ENCODE measurements around the gene BCL2.

The BCL2 gene

DNA sequence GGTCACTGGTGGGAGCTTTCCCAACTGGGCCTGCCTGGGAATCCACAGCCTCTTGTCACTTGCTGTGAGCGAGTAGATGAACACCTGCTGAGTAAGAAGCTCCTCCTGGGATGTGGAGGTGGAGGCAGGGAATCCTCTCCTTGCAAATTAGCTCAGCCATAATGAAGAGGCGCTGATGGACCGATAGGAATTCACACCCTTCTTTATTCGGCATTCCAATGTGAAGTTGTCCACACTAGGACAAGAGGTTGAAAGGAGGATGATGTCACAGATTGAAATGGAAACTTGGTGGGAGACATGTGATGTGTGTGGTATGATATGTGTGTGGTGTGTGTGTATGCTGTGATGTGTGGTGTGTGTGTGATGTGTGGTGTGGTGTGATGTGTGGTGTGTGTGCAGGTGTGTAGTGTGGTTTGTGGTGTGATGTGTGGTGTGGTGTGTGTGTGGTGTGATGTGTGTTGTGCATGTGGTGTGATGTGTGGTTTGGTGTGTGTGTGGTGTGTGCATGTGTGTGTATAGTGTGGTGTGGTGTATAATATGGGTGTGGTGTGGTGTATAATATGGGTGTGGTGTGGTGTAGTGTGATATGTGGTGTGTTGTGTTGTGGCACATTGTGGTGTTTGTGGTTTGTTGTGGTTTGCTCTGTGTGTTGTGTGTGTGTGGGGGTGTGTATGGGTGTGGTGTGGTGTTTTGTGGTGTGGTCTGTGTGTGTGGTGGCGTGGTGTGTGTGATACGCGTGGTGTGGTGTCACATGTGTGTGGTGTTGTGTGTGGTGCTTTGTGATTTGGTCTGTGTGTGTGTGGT, 216.4 kb downstream of the BCL2 start:
- no peak overlapping the region for H2AFZ ChIP-seq
- no peak overlapping the region for H3K4me3 ChIP-seq (ENCODE audit: low read depth, low read length)
- H3K27me3 ChIP-seq (ENCODE audit: control insufficient read depth, insufficient read depth, low read length): no peaks in the 10 kb centered on the region
- no peak overlapping the region for H3K4me2 ChIP-seq (ENCODE audit: low read length)
- no peak for TF ChIP-seq CTCF (IDR thresholded peaks at IDR 0.05)
- peaks cover 5% of the 10 kb centered on the region for H3K4me1 ChIP-seq
- H3K27ac ChIP-seq: no peak overlapping the region
- no peaks in the 10 kb centered on the region for H3K79me2 ChIP-seq
- H3K9ac ChIP-seq: no peak overlapping the region
- H3K36me3 ChIP-seq (ENCODE audit: control insufficient read depth, insufficient read depth, low read length): no peaks in the 10 kb centered on the region
- no peaks in the 10 kb centered on the region for H3K9me3 ChIP-seq (ENCODE audit: control insufficient read depth, low read length)

- no peaks in the 10 kb centered on the region for H3K79me2 ChIP-seq
- H3K4me1 ChIP-seq: no peaks in the 10 kb centered on the region
- H3K27ac ChIP-seq: no peak overlapping the region
- no peak for TF ChIP-seq CTCF (IDR thresholded peaks at IDR 0.05)
- no peak overlapping the region for H3K4me3 ChIP-seq (ENCODE audit: low read depth, low read length)
- no peak overlapping the region for H3K4me2 ChIP-seq (ENCODE audit: low read length)
- H2AFZ ChIP-seq: no peak overlapping the region
- no peaks in the 10 kb centered on the region for H3K9me3 ChIP-seq (ENCODE audit: control insufficient read depth, low read length)
- no peaks in the 10 kb centered on the region for H3K27me3 ChIP-seq (ENCODE audit: control insufficient read depth, insufficient read depth, low read length)
- H3K9ac ChIP-seq: no peak overlapping the region
- H3K36me3 ChIP-seq (ENCODE audit: control insufficient read depth, insufficient read depth, low read length): no peaks in the 10 kb centered on the region
Observed at GRCh38 chr18:63100630-63101055, 218.9 kb downstream of the BCL2 start.

DNA sequence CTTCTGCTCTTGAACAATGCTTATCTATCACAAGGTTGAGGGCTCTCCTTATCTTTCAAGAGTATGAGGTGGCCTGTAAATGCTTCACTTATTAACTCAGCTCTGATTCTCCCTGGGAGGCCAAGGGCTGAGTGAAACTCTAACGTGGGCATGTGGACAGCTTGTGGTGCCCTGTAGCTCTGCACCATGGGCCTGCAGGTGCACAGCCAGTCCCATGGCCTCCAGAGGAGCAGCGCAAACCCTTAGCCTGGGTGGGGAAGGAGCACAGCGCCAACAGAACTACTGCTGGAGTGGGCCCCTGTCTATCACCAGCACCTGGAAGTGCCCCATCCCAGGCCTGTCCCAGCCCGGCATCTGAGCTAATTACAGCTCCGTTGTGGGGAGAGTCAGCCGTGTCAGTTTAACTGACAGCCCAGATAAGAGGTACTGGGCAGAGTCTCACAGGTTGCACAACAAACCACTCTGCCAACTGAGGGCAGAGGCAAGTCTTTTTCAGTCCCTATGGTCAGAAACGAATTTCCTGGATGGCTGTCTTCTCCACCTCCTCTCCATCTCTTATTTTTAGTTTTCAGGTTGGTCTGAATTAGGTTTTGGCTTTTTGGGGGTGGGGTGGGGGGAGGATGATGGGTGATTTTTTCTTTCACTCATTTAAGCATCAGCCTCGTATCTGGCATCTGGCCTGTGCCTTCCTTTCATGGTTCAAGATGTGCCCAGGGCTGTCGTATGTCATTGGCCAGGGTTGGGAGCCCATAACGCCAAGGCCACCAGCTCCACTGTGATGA, 219.5 kb downstream of the BCL2 start:
- no peaks in the 10 kb centered on the region for H3K36me3 ChIP-seq (ENCODE audit: control insufficient read depth, insufficient read depth, low read length)
- H3K79me2 ChIP-seq: no peaks in the 10 kb centered on the region
- H3K27me3 ChIP-seq (ENCODE audit: control insufficient read depth, insufficient read depth, low read length): no peaks in the 10 kb centered on the region
- no peak for TF ChIP-seq CTCF (IDR thresholded peaks at IDR 0.05)
- no peak overlapping the region for H3K4me2 ChIP-seq (ENCODE audit: low read length)
- H3K27ac ChIP-seq: no peak overlapping the region
- H3K4me1 ChIP-seq: no peaks in the 10 kb centered on the region
- no peaks in the 10 kb centered on the region for H3K9me3 ChIP-seq (ENCODE audit: control insufficient read depth, low read length)
- no peak overlapping the region for H3K4me3 ChIP-seq (ENCODE audit: low read depth, low read length)
- no peak overlapping the region for H3K9ac ChIP-seq
- H2AFZ ChIP-seq: peak overlapping the region; percentile 35

GRCh38 chr18:63099091-63099840, 220.3 kb downstream of the BCL2 start:
- no peak overlapping the region for H3K4me2 ChIP-seq (ENCODE audit: low read length)

More at GRCh38 chr18:63099091-63099840, 220.3 kb downstream of the BCL2 start:
- TF ChIP-seq CTCF (IDR thresholded peaks at IDR 0.05): no peak
- H3K9me3 ChIP-seq (ENCODE audit: control insufficient read depth, low read length): no peaks in the 10 kb centered on the region
- no peak overlapping the region for H3K27ac ChIP-seq
- H3K9ac ChIP-seq: no peak overlapping the region
- no peak overlapping the region for H3K4me3 ChIP-seq (ENCODE audit: low read depth, low read length)
- H3K4me1 ChIP-seq: no peaks in the 10 kb centered on the region
- H2AFZ ChIP-seq: no peak overlapping the region
- no peaks in the 10 kb centered on the region for H3K79me2 ChIP-seq
- H3K27me3 ChIP-seq (ENCODE audit: control insufficient read depth, insufficient read depth, low read length): no peaks in the 10 kb centered on the region
- no peaks in the 10 kb centered on the region for H3K36me3 ChIP-seq (ENCODE audit: control insufficient read depth, insufficient read depth, low read length)

Measured in parathyroid adenoma (tissue), 2 donors.